Measurements from ENCODE around the gene YEATS2.
A peak's percentile ranks its signal among the peaks of the same experiment; 100 is the strongest.

YEATS2 gene

GRCh38 chr3:183818706-183819624 lies 121.4 kb downstream of the YEATS2 start:
- no peak for TF ChIP-seq ZNF274 (IDR thresholded peaks at IDR 0.05; ENCODE audit: low read depth, low read length)
- H3K4me3 ChIP-seq (ENCODE audit: low read length): no peak overlapping the region

GRCh38 chr3:183819831-183820230 lies 122.2 kb downstream of the YEATS2 start:
- no peak for TF ChIP-seq ZNF274 (IDR thresholded peaks at IDR 0.05; ENCODE audit: low read depth, low read length)
- no peak overlapping the region for H3K4me3 ChIP-seq (ENCODE audit: low read length)

GRCh38 chr3:183822631-183823030 lies 125.0 kb downstream of the YEATS2 start:
- H3K4me3 ChIP-seq (ENCODE audit: low read length): no peak overlapping the region
- TF ChIP-seq ZNF274 (IDR thresholded peaks at IDR 0.05; ENCODE audit: low read depth, low read length): no peak

GRCh38 chr3:183823963-183824362 lies 126.4 kb downstream of the YEATS2 start:
- no peak for TF ChIP-seq ZNF274 (IDR thresholded peaks at IDR 0.05; ENCODE audit: low read depth, low read length)
- no peak overlapping the region for H3K4me3 ChIP-seq (ENCODE audit: low read length)

- no peak for TF ChIP-seq ZNF274 (IDR thresholded peaks at IDR 0.05; ENCODE audit: low read depth, low read length)
These were observed 127.3 kb downstream of the YEATS2 start for GRCh38 chr3:183824761-183825455.

GRCh38 chr3:183825456-183826161 lies 128.0 kb downstream of the YEATS2 start, which contains the start of gene MAP6D1:
Gene MAP6D1 (minus strand): TSS chr3:183825577. CDS start chr3:183825547, 30 bp downstream.
- peak within 1 kb of the TSS; percentile 62; the same call in 1 of the 2 replicates for H3K4me3 ChIP-seq (ENCODE audit: low read length)
- no peak for TF ChIP-seq ZNF274 (IDR thresholded peaks at IDR 0.05; ENCODE audit: low read depth, low read length)

More at GRCh38 chr3:183824761-183825455, 127.3 kb downstream of the YEATS2 start:
- peak overlapping the region; percentile 62; the same call in 1 of the 2 replicates for H3K4me3 ChIP-seq (ENCODE audit: low read length)

GRCh38 chr3:183826448-183827250 lies 129.1 kb downstream of the YEATS2 start:
- no peak for TF ChIP-seq ZNF274 (IDR thresholded peaks at IDR 0.05; ENCODE audit: low read depth, low read length)

GRCh38 chr3:183827809-183828537 lies 130.4 kb downstream of the YEATS2 start:
- TF ChIP-seq ZNF274 (IDR thresholded peaks at IDR 0.05; ENCODE audit: low read depth, low read length): no peak
- no peak overlapping the region for H3K4me3 ChIP-seq (ENCODE audit: low read length)

More at GRCh38 chr3:183826448-183827250, 129.1 kb downstream of the YEATS2 start:
- no peak overlapping the region for H3K4me3 ChIP-seq (ENCODE audit: low read length)

- no peak for TF ChIP-seq ZNF274 (IDR thresholded peaks at IDR 0.05; ENCODE audit: low read depth, low read length)
- no peak overlapping the region for H3K4me3 ChIP-seq (ENCODE audit: low read length)
These were observed 130.9 kb downstream of the YEATS2 start for GRCh38 chr3:183828538-183828870.

GRCh38 chr3:183829466-183829865 lies 131.9 kb downstream of the YEATS2 start:
- no peak overlapping the region for H3K4me3 ChIP-seq (ENCODE audit: low read length)
- TF ChIP-seq ZNF274 (IDR thresholded peaks at IDR 0.05; ENCODE audit: low read depth, low read length): no peak

- no peak overlapping the region for H3K4me3 ChIP-seq (ENCODE audit: low read length)
- TF ChIP-seq ZNF274 (IDR thresholded peaks at IDR 0.05; ENCODE audit: low read depth, low read length): no peak
These were observed 132.6 kb downstream of the YEATS2 start for GRCh38 chr3:183830187-183830586.

- no peak overlapping the region for H3K4me3 ChIP-seq (ENCODE audit: low read length)
- no peak for TF ChIP-seq ZNF274 (IDR thresholded peaks at IDR 0.05; ENCODE audit: low read depth, low read length)
These were observed 135.9 kb downstream of the YEATS2 start for GRCh38 chr3:183833516-183833915.

- H3K4me3 ChIP-seq (ENCODE audit: low read length): no peak overlapping the region
- no peak for TF ChIP-seq ZNF274 (IDR thresholded peaks at IDR 0.05; ENCODE audit: low read depth, low read length)
These were observed 139.8 kb downstream of the YEATS2 start for GRCh38 chr3:183837390-183837789.
